NCI-H2171 treated with DMSO at 0.1 percent for 48 hours (cell line): Measurements from ENCODE around the gene OMP.

ENCODE experiments used
- DNase-seq: peaks from one replicate; lab custom pipeline; 2025; lab: John Stamatoyannopoulos, UW

The OMP gene

DNA sequence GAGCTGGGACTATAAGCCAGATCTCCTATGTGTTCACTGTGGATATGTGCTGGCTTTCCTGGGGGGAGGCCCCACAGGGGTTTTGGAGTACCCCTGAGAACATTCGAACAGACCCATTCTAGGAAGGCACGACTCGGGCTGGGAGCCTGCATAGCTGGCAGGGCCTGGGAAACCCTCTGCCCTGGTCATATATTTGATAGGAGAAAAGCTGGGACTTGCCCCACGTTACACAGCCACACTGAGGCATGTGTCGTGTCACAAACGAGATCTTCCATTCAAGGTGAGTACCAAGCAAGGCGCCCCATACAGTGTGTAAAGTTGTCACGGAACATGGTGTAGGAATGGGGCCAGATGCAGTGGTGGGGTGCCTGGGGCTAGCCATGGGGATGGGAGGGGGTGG, 36.6 kb downstream of the OMP start:
- no peak for DNase-seq

DNA sequence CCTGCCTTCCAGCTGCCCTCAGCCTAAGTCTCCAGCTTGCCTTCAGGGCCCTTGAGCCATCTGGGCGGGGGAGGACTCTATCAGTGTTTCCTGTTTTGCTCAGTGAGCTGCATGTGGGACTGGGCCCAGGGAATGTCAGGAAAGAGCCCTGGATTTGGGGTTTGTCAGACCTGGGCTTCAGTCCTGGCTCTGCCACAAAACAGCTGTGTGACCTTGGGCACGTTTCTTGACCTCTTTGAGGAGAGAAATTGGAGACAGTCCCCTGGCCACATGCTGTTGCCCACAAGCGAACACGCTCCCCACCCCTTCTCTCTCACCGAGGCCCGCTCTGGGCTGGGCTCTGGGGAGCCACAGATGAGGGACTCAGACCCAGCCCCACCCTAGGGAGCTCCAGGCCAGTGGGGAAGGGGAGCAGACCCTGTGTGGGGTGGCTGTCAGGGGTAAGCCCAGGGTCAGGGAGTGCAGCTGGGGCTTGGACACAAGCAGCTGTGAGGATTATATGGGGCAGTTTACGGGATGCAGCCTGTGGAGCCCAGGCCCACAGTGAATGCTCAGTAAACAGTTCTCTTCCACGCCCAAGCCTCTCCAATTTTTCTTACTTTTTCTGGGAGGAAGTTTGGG, 37.7 kb downstream of the OMP start:
- DNase-seq = no peak

DNA sequence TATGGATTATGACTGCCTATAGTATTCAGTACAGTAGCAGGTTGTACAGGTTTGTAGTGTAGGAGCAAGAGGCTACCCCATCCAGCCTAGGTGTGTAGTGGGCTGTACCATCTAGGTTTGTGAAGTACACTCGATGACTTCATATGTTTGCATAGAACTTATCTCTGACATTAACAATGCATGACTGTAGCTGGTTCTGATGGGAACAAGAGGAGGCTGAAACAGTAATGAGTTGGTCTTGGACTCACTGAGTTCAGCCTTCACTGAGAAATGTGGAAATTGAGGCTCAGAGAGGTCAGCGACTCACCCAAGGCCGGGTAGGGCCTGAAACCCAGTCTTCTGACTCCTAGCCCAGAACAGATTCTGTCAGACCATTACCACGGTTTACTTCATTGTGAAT, 38.4 kb downstream of the OMP start:
- no peak for DNase-seq

- no peak for DNase-seq
Measured at GRCh38 chr11:77141475-77141874, 38.8 kb downstream of the OMP start.

- no peak for DNase-seq
Measured at GRCh38 chr11:77142091-77142975, 39.7 kb downstream of the OMP start.

DNA sequence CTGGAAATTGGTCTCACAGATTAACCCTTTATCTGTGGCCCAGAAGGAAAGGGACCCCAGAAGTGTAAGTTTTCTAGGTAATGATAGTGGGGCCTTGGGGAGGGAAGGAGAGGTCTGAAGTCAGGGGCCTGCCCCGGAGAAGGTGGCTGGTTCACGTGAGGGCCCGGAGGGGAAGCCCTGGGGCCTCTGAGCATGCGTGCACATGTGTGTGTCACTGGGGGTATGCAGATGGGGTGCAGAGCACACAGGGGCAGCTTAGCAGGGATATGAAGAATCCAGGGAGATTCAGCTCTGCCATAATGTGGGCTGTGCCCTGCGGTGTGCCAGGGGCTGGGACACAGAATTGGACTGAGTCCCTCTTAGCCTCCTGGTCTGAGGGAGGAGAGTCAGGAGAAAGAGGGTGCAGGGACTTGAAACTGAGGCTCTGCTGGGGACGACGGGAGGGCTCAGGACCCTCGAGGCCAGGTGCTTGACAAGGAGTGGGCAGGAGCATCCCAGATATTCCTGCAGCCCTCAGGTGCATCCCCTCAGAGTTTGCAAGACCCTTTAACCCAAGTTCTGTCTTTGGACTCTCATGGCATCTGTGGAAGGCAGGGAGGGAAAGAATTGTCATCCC, 40.9 kb downstream of the OMP start:
- no peak for DNase-seq

- DNase-seq = peak; percentile 71
Measured at GRCh38 chr11:77144196-77144856, 41.7 kb downstream of the OMP start.

DNA sequence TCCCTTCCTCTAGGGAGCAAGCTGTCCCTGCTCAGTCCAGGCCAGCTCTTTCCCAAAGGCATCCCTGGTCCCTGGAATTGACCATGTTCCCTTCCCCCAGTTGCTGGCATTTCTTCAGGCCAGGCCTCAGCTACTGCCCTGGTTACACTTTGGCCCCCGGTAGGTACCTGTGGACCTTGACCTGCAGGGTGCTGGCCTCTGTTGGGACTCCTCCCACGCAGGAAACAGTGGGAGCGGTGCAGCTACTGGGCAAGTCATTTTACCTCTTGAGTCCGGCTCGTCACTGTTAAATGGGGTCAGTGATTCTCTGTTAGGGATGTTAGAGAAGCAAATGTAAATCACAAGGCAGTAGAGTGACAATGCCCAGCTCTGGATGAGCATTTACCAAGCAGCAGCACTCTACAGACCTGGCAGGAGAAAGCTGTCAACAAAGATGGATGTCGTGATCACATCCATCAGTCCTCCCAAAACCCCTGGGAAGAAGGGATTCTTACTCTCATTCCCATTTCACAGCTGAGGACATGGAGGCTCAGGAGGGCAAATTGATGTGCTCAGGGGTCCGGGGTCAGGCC, 42.3 kb downstream of the OMP start:
- no peak for DNase-seq

DNA sequence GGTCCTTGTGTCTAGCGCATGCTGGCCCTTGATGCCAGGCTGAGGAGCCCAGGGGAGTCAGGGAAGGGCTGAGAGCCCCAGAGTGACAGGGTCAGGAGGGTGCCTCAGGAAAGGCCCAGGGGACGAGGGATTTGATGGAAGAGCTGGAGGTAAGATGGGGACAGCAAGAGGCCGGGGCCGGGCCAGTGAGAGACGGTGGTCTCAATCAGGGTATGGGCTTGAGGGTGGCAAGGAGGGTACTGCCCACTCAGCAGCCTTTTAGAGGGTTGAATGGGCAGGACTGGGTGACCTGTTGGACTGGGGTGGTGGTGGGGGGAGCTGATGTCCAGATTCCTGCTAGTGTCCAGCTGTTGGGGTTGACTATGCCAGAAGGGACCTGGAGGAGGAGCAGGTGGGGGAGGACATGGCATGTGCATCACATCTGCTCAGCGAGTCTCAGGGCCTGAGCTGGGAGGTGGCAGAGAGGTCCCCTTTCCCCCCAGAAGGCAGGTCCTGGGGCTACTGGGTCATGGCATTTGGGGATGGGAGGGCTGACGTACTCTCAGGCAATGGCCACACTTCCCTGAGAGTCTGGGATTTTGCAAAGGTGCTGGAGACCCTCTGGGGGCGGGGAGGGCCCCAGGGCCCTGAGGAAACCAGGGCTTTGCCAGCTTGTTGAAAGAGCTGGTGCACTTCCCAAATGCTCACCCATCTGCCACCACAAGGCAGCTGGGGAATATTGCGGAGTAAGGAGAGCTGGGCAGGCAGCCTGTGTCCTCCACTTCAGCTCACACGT, 43.8 kb downstream of the OMP start:
- peak; percentile 77 for DNase-seq

DNA sequence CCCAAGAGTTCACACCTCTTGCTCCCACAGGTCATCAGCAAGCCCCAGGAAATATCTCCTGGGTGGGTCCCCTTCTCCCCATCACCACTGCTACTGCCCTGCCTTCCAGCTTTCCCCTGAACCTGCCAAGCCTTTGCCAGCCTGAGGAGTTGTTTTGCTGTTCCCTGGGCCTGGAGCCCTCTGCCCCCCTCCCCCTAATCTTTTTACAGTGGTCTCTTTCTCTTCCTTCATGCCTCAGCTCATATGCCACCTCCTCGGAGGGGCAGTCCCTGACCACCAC, 44.3 kb downstream of the OMP start:
- DNase-seq = no peak

GRCh38 chr11:77147668-77148321, 45.2 kb downstream of the OMP start:
- DNase-seq = peak; percentile 91

- DNase-seq = no peak
Measured at GRCh38 chr11:77148963-77149715, 46.5 kb downstream of the OMP start.

GRCh38 chr11:77149716-77150392, 47.2 kb downstream of the OMP start:
- no peak for DNase-seq

DNA sequence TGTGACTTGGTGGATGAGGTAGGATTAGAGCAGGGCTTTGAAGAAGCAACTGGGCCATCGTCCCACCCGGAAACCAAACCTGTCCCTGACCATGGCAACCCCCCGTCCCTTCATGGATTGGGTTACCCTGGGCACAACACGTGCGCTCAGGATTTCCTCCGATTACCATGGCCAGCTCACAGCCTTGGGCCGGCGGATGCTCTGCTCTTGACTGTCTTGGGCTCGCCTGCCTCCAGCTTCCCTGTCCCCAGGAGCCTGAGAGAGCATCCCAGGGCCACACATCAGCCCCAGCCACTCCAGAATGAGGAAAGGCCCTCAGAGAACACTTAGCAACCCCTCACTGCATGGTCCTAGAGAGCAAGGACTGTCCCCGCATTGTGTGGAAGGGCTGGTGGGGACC, 48.2 kb downstream of the OMP start:
- DNase-seq = no peak

GRCh38 chr11:77151804-77152509, 49.3 kb downstream of the OMP start:
- peak; percentile 68 for DNase-seq

GRCh38 chr11:77152846-77153245, 50.2 kb downstream of the OMP start:
- no peak for DNase-seq
